AG04450 (cell line): Measurements from ENCODE around the gene ACOT7. TPM values are rescaled to one million over a fixed set of nuclear protein-coding genes. Genes with fewer than 3 reads are reported as not detected.

ENCODE experiments used
- CTCF ChIA-PET: fragments of 300-600, 350-600 bp; formaldehyde crosslinking; extraction: SDS; loops from one replicate; lab custom pipeline; 2022; ENCODE audit warnings: antibody characterized with exemption, inconsistent platforms; lab: Charles Lee
- POLR2A ChIA-PET: fragments of 350-600 bp; formaldehyde crosslinking; extraction: SDS; loops from one replicate; lab custom pipeline; 2021; ENCODE audit warnings: antibody characterized with exemption, inconsistent platforms; lab: Yijun Ruan, JAX
- DNase-seq: peaks from one replicate; pipeline ENCODE4 v3.0.0-alpha.2; 2011; ENCODE audit warnings: low read depth, low spot score
- H3K27ac ChIP-seq: one replicate; pipeline ENCODE4 v1.5.1; 2012; ENCODE audit warnings: low read depth, low read length, control low read depth
- H3K27me3 ChIP-seq: one replicate; pipeline ENCODE4 v1.6.0; 2012; ENCODE audit warnings: low read length; ENCODE audit not compliant: control insufficient read depth, insufficient read depth
- H3K4me3 ChIP-seq: 2 replicates; pipeline ENCODE4 v1.5.1; 2011; ENCODE audit warnings: mild to moderate bottlenecking, low read depth, low read length, control low read depth
- H3K9me3 ChIP-seq: 2 replicates; pipeline ENCODE4 v1.5.1; 2012; ENCODE audit warnings: low read length; ENCODE audit not compliant: control insufficient read depth, insufficient read depth
- CTCF ChIP-seq: IDR thresholded peaks from 2 replicates; pipeline ENCODE4 v1.5.1; 2011; ENCODE audit warnings: low read depth, low read length, control low read depth, inconsistent platforms
- polyA plus RNA-seq: library from polyadenylated mRNA; depleted of rRNA; stranded (reverse); fragments of >200 nt; gene quantifications from 2 replicates; pipeline ENCODE4 v1.2.3, GENCODE V29; 2011

The ACOT7 gene
- polyA plus RNA-seq, 1 experiment: 80.1 TPM

- ChIA-PET POLR2A (no interaction called here), CTCF (interaction anchor here (0.6 kb wide), 1 partner anchor 10 kb away, joined by 4 read pairs; no protein-coding TSS in a partner anchor)
- Histone ChIP-seq H3K4me3 (no peak overlapping the region), H3K27ac (no peak overlapping the region), H3K27me3 (no peaks in the 10 kb centered on the region), H3K9me3 (no peaks in the 10 kb centered on the region)
- no peak for DNase-seq
- TF ChIP-seq CTCF: no peak
These were observed 99.3 kb downstream of the ACOT7 start for GRCh38 chr1:6294080-6294889.

GRCh38 chr1:6292102-6292501, 101.5 kb downstream of the ACOT7 start:
- ChIA-PET POLR2A (no interaction called here), CTCF (no interaction called here)
- Histone ChIP-seq H3K27me3 (no peaks in the 10 kb centered on the region), H3K9me3 (no peaks in the 10 kb centered on the region; the same call in 1 of the 2 replicates), H3K27ac (no peak overlapping the region), H3K4me3 (no peak overlapping the region)
- no peak for DNase-seq
- TF ChIP-seq CTCF: no peak

- Histone ChIP-seq H3K27me3 (no peaks in the 10 kb centered on the region), H3K4me3 (no peak overlapping the region), H3K27ac (no peak overlapping the region), H3K9me3 (no peaks in the 10 kb centered on the region; the same call in 1 of the 2 replicates)
- ChIA-PET CTCF (no interaction called here), POLR2A (no interaction called here)
- DNase-seq: no peak
- no peak for TF ChIP-seq CTCF
These were observed 104.9 kb downstream of the ACOT7 start for GRCh38 chr1:6288665-6289064.

GRCh38 chr1:6288026-6288425, 105.5 kb downstream of the ACOT7 start:
- Histone ChIP-seq H3K27me3 (no peaks in the 10 kb centered on the region), H3K9me3 (no peaks in the 10 kb centered on the region; the same call in 1 of the 2 replicates), H3K4me3 (no peak overlapping the region), H3K27ac (no peak overlapping the region)
- no peak for DNase-seq
- TF ChIP-seq CTCF: no peak
- ChIA-PET CTCF (no interaction called here), POLR2A (no interaction called here)

- TF ChIP-seq CTCF: no peak
- DNase-seq: no peak
- CTCF ChIA-PET: interaction anchor here (1.0 kb wide), 1 partner anchor 151 kb away, joined by 3 read pairs; no protein-coding TSS in a partner anchor
- H3K4me3 ChIP-seq: no peak overlapping the region
- no peaks in the 10 kb centered on the region for H3K27me3 ChIP-seq
- H3K9me3 ChIP-seq: no peaks in the 10 kb centered on the region; the same call in 1 of the 2 replicates
- no peak overlapping the region for H3K27ac ChIP-seq
- POLR2A ChIA-PET: no interaction called here
These were observed 106.1 kb downstream of the ACOT7 start for GRCh38 chr1:6287431-6287886.
